ENCODE results near the gene TTC36.

DNA sequence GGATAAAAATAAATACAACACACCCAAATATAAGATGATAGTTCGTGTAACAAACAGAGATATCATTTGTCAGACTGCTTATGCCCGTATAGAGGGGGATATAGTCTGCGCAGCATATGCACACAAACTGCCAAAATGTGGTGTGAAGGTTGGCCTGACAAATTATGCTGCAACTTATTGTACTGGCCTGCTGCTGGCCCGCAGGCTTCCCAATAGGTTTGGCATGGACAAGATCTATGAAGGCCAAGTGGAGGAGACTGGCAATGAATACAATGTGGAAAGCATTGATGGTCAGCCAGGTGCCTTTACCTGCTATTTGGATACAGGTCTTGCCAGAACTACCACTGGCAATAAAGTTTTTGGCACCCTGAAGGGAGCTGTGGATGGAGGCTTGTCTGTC is 33.5 kb downstream of the TTC36 start:
- TF ChIP-seq, protein P1, sequence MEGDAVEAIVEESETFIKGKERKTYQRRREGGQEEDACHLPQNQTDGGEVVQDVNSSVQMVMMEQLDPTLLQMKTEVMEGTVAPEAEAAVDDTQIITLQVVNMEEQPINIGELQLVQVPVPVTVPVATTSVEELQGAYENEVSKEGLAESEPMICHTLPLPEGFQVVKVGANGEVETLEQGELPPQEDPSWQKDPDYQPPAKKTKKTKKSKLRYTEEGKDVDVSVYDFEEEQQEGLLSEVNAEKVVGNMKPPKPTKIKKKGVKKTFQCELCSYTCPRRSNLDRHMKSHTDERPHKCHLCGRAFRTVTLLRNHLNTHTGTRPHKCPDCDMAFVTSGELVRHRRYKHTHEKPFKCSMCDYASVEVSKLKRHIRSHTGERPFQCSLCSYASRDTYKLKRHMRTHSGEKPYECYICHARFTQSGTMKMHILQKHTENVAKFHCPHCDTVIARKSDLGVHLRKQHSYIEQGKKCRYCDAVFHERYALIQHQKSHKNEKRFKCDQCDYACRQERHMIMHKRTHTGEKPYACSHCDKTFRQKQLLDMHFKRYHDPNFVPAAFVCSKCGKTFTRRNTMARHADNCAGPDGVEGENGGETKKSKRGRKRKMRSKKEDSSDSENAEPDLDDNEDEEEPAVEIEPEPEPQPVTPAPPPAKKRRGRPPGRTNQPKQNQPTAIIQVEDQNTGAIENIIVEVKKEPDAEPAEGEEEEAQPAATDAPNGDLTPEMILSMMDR (IDR thresholded peaks at IDR 0.05): no peak
- TF ChIP-seq EZH2phosphoT487 (IDR thresholded peaks at IDR 0.05) (no peak), EZH2 (IDR thresholded peaks at IDR 0.05) (no peak)
